HG02623 (cell line): ENCODE results near the gene CASP8AP2.
"Not testable (repeated sequence)": the region's sequence is repeated elsewhere in the genome, so short reads cannot be mapped to it uniquely, and the experiment has no call there.

Source experiments
- ATAC-seq: cut with Tn5 transposase; IDR thresholded peaks from one replicate; pipeline ENCODE4 v1.9.1; 2021; ENCODE audit warnings: moderate library complexity; ENCODE audit not compliant: unreplicated experiment

CASP8AP2 gene

GRCh38 chr6:89886378-89887120 lies 56.9 kb downstream of the CASP8AP2 start:
- ATAC-seq = no peak

- no peak for ATAC-seq
Observed at GRCh38 chr6:89887452-89888137, 57.9 kb downstream of the CASP8AP2 start.

- ATAC-seq = no peak
Observed at GRCh38 chr6:89888138-89888514, 58.4 kb downstream of the CASP8AP2 start.

- no peak for ATAC-seq
Observed at GRCh38 chr6:89888871-89889270, 59.2 kb downstream of the CASP8AP2 start.

GRCh38 chr6:89890845-89891528 lies 61.3 kb downstream of the CASP8AP2 start:
- ATAC-seq = not testable (repeated sequence)

- ATAC-seq = not testable (repeated sequence)
Observed at GRCh38 chr6:89892577-89892976, 62.9 kb downstream of the CASP8AP2 start.

GRCh38 chr6:89894169-89894568 lies 64.5 kb downstream of the CASP8AP2 start, which contains the start of gene GJA10:
Gene GJA10, plus strand, starts transcription at chr6:89894469. Its CDS starts 0 bp downstream, at chr6:89894469.
- ATAC-seq = no peak

GRCh38 chr6:89895276-89895874 lies 65.7 kb downstream of the CASP8AP2 start:
- no peak for ATAC-seq

GRCh38 chr6:89910001-89910901 lies 80.6 kb downstream of the CASP8AP2 start:
- ATAC-seq = not testable (repeated sequence)

GRCh38 chr6:89910902-89911240 lies 81.2 kb downstream of the CASP8AP2 start:
- ATAC-seq = no peak

GRCh38 chr6:89916136-89916920 lies 86.6 kb downstream of the CASP8AP2 start:
- no peak for ATAC-seq

- no peak for ATAC-seq
Observed at GRCh38 chr6:89917216-89917615, 87.5 kb downstream of the CASP8AP2 start.

GRCh38 chr6:89917801-89918366 lies 88.2 kb downstream of the CASP8AP2 start:
- ATAC-seq = no peak
